Large intestine (tissue), 3 donors: ENCODE measurements around the gene OCA2. TPM values are rescaled to one million over a fixed set of nuclear protein-coding genes. Genes with fewer than 3 reads are reported as not detected.

Source experiments
- DNase-seq, 2 donors: peaks; one replicate each; pipeline versions ENCODE4 v3.0.0 to v3.0.0-alpha.2; 2013
- H3K27ac ChIP-seq: one replicate; pipeline ENCODE4 v1.5.1; 2013; ENCODE audit warnings: low read length
- H3K27me3 ChIP-seq: 2 replicates; pipeline ENCODE4 v1.6.1; 2013; ENCODE audit warnings: low read length; ENCODE audit not compliant: control insufficient read depth, insufficient read depth
- H3K36me3 ChIP-seq: 2 replicates; pipeline ENCODE4 v1.6.1; 2013; ENCODE audit warnings: low read length; ENCODE audit not compliant: control insufficient read depth, insufficient read depth
- H3K4me1 ChIP-seq: one replicate; pipeline ENCODE4 v1.6.1; 2013; ENCODE audit warnings: low read length; ENCODE audit not compliant: control insufficient read depth, insufficient read depth
- H3K4me3 ChIP-seq: one replicate; pipeline ENCODE4 v1.5.1; 2013; ENCODE audit warnings: low read length
- H3K9me3 ChIP-seq: one replicate; pipeline ENCODE4 v1.6.1; 2013; ENCODE audit warnings: mild to moderate bottlenecking, low read depth, low read length, moderate library complexity; ENCODE audit not compliant: control insufficient read depth
- WGBS: methylation state at CpG from one replicate; pipeline ENCODE4 v1.1.5; 2013; ENCODE audit warnings: low lambda C conversion rate; ENCODE audit not compliant: insufficient coverage; 5-methylcytosine and 5-hydroxymethylcytosine counted together
- polyA plus RNA-seq: library from polyadenylated mRNA; unstranded; fragments of 120-200 nt; gene quantifications from one replicate; pipeline ENCODE4 v1.2.1, GENCODE V29; 2013

Gene OCA2
- polyA plus RNA-seq, 1 donor, result 6.5 TPM

- Histone ChIP-seq H3K36me3 (no peaks in the 10 kb centered on the region), H3K9me3 (peaks cover 8% of the 10 kb centered on the region), H3K4me3 (no peak overlapping the region), H3K27ac (no peak overlapping the region), H3K27me3 (no peaks in the 10 kb centered on the region), H3K4me1 (no peaks in the 10 kb centered on the region)
- no peak for DNase-seq
- no CpG with 5 or more reads among the region's 10 CpGs for WGBS
Measured at GRCh38 chr15:28002867-28003266, 96.2 kb downstream of the OCA2 start.

- peaks cover 8% of the 10 kb centered on the region for H3K9me3 ChIP-seq
- H3K36me3 ChIP-seq, result no peaks in the 10 kb centered on the region
- no peaks in the 10 kb centered on the region for H3K27me3 ChIP-seq
- DNase-seq, result no peak
- WGBS, result no CpG with 5 or more reads among the region's 12 CpGs
- H3K27ac ChIP-seq, result no peak overlapping the region
- no peaks in the 10 kb centered on the region for H3K4me1 ChIP-seq
- H3K4me3 ChIP-seq, result no peak overlapping the region
Measured at GRCh38 chr15:28002136-28002861, 96.8 kb downstream of the OCA2 start.

- no peak for DNase-seq
- no peak overlapping the region for H3K27ac ChIP-seq
- no peaks in the 10 kb centered on the region for H3K27me3 ChIP-seq
- no peaks in the 10 kb centered on the region for H3K36me3 ChIP-seq
- peaks cover 8% of the 10 kb centered on the region for H3K9me3 ChIP-seq
- no CpG with 5 or more reads among the region's 10 CpGs for WGBS
- H3K4me3 ChIP-seq, result no peak overlapping the region
- no peaks in the 10 kb centered on the region for H3K4me1 ChIP-seq
Measured at GRCh38 chr15:28001641-28002040, 97.5 kb downstream of the OCA2 start.

- H3K27me3 ChIP-seq, result no peaks in the 10 kb centered on the region
- no peak for DNase-seq
- no peak overlapping the region for H3K27ac ChIP-seq
- no peak overlapping the region for H3K4me3 ChIP-seq
- no peaks in the 10 kb centered on the region for H3K4me1 ChIP-seq
- WGBS, result no CpG with 5 or more reads among the region's 16 CpGs
- H3K36me3 ChIP-seq, result no peaks in the 10 kb centered on the region
- no peaks in the 10 kb centered on the region for H3K9me3 ChIP-seq
Measured at GRCh38 chr15:27993996-27994780, 104.9 kb downstream of the OCA2 start.

GRCh38 chr15:27993544-27993943 lies 105.6 kb downstream of the OCA2 start:
- no CpG with 5 or more reads among the region's 10 CpGs for WGBS
- no peaks in the 10 kb centered on the region for H3K4me1 ChIP-seq
- DNase-seq, result no peak
- no peaks in the 10 kb centered on the region for H3K27me3 ChIP-seq
- no peaks in the 10 kb centered on the region for H3K9me3 ChIP-seq
- H3K4me3 ChIP-seq, result no peak overlapping the region
- H3K36me3 ChIP-seq, result no peaks in the 10 kb centered on the region
- H3K27ac ChIP-seq, result no peak overlapping the region

GRCh38 chr15:27990521-27991515 lies 108.3 kb downstream of the OCA2 start:
- H3K4me3 ChIP-seq, result no peak overlapping the region
- H3K27ac ChIP-seq, result no peak overlapping the region
- peak in 1 of 2 donors; percentile 18 for DNase-seq
- H3K4me1 ChIP-seq, result no peaks in the 10 kb centered on the region
- no peaks in the 10 kb centered on the region for H3K27me3 ChIP-seq
- no peaks in the 10 kb centered on the region for H3K36me3 ChIP-seq
- no peaks in the 10 kb centered on the region for H3K9me3 ChIP-seq
- WGBS, result 77% methylated on average over 6 of the region's 16 CpGs

- WGBS, result no CpG with 5 or more reads among the region's 4 CpGs
Measured at GRCh38 chr15:27989838-27990237, 109.3 kb downstream of the OCA2 start.

GRCh38 chr15:27989427-27989826 lies 109.7 kb downstream of the OCA2 start:
- Histone ChIP-seq H3K9me3 (no peaks in the 10 kb centered on the region), H3K27me3 (no peaks in the 10 kb centered on the region), H3K36me3 (no peaks in the 10 kb centered on the region), H3K27ac (no peak overlapping the region), H3K4me3 (no peak overlapping the region), H3K4me1 (no peaks in the 10 kb centered on the region)
- DNase-seq, result no peak
- WGBS, result no CpG with 5 or more reads among the region's 13 CpGs

More at GRCh38 chr15:27989838-27990237, 109.3 kb downstream of the OCA2 start:
- no peak for DNase-seq
- Histone ChIP-seq H3K9me3 (no peaks in the 10 kb centered on the region), H3K27ac (no peak overlapping the region), H3K4me3 (no peak overlapping the region), H3K27me3 (no peaks in the 10 kb centered on the region), H3K36me3 (no peaks in the 10 kb centered on the region), H3K4me1 (no peaks in the 10 kb centered on the region)

GRCh38 chr15:27985099-27985498 lies 114.0 kb downstream of the OCA2 start:
- Histone ChIP-seq H3K36me3 (no peaks in the 10 kb centered on the region), H3K4me1 (no peaks in the 10 kb centered on the region), H3K9me3 (no peaks in the 10 kb centered on the region), H3K27me3 (no peaks in the 10 kb centered on the region), H3K4me3 (no peak overlapping the region), H3K27ac (no peak overlapping the region)
- no CpG with 5 or more reads among the region's 13 CpGs for WGBS
- DNase-seq, result no peak

- no peak for DNase-seq
- WGBS, result no CpG with 5 or more reads among the region's 9 CpGs
- H3K9me3 ChIP-seq, result no peaks in the 10 kb centered on the region
- H3K36me3 ChIP-seq, result no peaks in the 10 kb centered on the region
- H3K27ac ChIP-seq, result no peak overlapping the region
- H3K4me3 ChIP-seq, result no peak overlapping the region
- no peaks in the 10 kb centered on the region for H3K27me3 ChIP-seq
- no peaks in the 10 kb centered on the region for H3K4me1 ChIP-seq
Measured at GRCh38 chr15:27983496-27983895, 115.6 kb downstream of the OCA2 start.
